NCI-H2171 (cell line): ENCODE results near the gene KMT2C.

Experiments used
- DNase-seq: peaks from one replicate; lab custom pipeline; 2025; lab: John Stamatoyannopoulos, UW

The KMT2C gene

GRCh38 chr7:152140067-152140466 is 295.7 kb downstream of the KMT2C start:
- no peak for DNase-seq

- no peak for DNase-seq
Observed at GRCh38 chr7:152137476-152138025, 298.3 kb downstream of the KMT2C start.

GRCh38 chr7:152136686-152137085 is 299.1 kb downstream of the KMT2C start:
- DNase-seq, result no peak

- no peak for DNase-seq
Observed at GRCh38 chr7:152133804-152134203, 302.0 kb downstream of the KMT2C start.

GRCh38 chr7:152132812-152133211 is 303.0 kb downstream of the KMT2C start:
- DNase-seq, result no peak

- no peak for DNase-seq
Observed at GRCh38 chr7:152131981-152132494, 303.8 kb downstream of the KMT2C start.

GRCh38 chr7:152130658-152131590 is 304.9 kb downstream of the KMT2C start:
- DNase-seq, result no peak

GRCh38 chr7:152129682-152130081 is 306.1 kb downstream of the KMT2C start:
- DNase-seq, result no peak

GRCh38 chr7:152128741-152129461 is 306.9 kb downstream of the KMT2C start:
- DNase-seq, result no peak

GRCh38 chr7:152128252-152128651 is 307.6 kb downstream of the KMT2C start:
- no peak for DNase-seq

- no peak for DNase-seq
Observed at GRCh38 chr7:152127229-152127628, 308.6 kb downstream of the KMT2C start.

GRCh38 chr7:152126741-152127140 is 309.1 kb downstream of the KMT2C start:
- no peak for DNase-seq

- no peak for DNase-seq
Observed at GRCh38 chr7:152122540-152122939, 313.3 kb downstream of the KMT2C start.

GRCh38 chr7:152121432-152121831 is 314.4 kb downstream of the KMT2C start:
- DNase-seq, result no peak

- no peak for DNase-seq
Observed at GRCh38 chr7:152120776-152121175, 315.0 kb downstream of the KMT2C start.

- DNase-seq, result no peak
Observed at GRCh38 chr7:152120210-152120609, 315.6 kb downstream of the KMT2C start.

GRCh38 chr7:152117356-152117755 is 318.4 kb downstream of the KMT2C start:
- DNase-seq, result no peak

- no peak for DNase-seq
Observed at GRCh38 chr7:152115021-152115718, 320.6 kb downstream of the KMT2C start.

GRCh38 chr7:152112829-152113228 is 323.0 kb downstream of the KMT2C start:
- no peak for DNase-seq

GRCh38 chr7:152108359-152108758 is 327.4 kb downstream of the KMT2C start:
- no peak for DNase-seq

GRCh38 chr7:152107945-152108344 is 327.9 kb downstream of the KMT2C start:
- DNase-seq, result no peak

GRCh38 chr7:152106990-152107389 is 328.8 kb downstream of the KMT2C start:
- DNase-seq, result no peak
